NOMO-1 (cell line): ENCODE results near the gene GJC1.

Source experiments
- DNase-seq, 2 experiments: peaks; one replicate each; lab custom pipeline; 2025; ENCODE audit not compliant: unreplicated experiment in 2 of 2; lab: John Stamatoyannopoulos, UW

Gene GJC1

DNA sequence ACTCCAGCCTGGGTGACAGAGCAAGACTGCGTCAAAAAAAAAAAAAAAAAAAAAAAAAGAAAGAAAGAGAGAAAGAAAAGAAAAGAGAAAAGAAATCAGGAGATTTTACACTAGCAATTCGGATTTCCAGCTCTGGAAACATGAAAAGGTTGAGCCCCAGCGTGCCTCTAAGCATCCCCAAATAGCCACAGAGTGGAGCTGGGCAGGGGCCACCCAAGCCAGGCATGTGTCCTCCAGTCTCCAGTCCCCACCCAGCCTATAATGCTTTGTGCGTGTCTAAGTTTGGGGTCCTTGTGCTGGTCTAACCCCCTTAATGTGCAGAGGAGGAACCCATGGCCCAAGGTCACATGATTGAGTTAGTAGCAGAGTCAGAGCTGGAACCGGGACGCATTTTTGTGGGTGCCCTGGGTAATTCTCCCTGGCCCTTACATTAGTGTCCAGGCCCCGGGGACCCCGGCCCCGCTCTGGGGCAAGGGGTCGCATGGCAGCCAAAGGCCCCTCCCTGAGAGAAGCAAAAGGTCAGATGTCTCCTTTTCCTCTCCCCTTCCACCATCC lies 51.4 kb downstream of the GJC1 start:
- no peak for DNase-seq

DNA sequence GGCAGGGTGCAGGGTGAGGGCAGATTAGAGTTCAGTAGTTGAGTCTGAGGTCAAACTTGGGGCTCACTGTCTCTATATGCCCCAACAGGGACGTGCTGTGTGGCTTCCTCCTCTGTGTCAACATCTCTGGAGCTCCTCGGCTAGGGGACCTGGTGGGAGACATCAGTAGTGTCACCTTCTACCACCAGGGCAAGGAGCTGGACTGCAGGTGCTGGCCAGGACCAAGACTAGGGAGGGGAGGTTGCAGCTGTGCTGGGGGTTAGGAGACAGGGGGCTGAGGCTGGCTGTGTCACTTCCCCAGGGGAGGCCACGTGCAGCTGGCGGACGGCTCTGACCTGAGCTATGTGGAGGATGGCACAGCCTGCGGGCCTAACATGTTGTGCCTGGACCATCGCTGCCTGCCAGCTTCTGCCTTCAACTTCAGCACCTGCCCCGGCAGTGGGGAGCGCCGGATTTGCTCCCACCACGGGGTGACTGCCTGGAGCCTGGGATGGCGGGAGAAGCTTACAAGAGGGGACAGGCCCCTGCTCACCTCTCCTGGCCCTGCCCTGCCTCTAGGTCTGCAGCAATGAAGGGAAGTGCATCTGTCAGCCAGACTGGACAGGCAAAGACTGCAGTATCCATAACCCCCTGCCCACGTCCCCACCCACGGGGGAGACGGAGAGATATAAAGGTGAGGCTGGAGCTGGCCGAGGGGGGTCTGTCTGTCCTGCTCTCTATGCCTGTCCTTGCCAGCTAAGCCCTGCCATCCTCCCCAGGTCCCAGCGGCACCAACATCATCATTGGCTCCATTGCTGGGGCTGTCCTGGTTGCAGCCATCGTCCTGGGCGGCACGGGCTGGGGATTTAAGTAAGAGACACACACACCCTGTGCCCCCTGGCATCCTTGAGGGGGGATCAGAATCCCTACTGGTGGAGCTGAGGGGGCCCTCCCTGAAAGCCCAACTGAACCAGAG lies 52.4 kb downstream of the GJC1 start:
- no peak for DNase-seq

DNA sequence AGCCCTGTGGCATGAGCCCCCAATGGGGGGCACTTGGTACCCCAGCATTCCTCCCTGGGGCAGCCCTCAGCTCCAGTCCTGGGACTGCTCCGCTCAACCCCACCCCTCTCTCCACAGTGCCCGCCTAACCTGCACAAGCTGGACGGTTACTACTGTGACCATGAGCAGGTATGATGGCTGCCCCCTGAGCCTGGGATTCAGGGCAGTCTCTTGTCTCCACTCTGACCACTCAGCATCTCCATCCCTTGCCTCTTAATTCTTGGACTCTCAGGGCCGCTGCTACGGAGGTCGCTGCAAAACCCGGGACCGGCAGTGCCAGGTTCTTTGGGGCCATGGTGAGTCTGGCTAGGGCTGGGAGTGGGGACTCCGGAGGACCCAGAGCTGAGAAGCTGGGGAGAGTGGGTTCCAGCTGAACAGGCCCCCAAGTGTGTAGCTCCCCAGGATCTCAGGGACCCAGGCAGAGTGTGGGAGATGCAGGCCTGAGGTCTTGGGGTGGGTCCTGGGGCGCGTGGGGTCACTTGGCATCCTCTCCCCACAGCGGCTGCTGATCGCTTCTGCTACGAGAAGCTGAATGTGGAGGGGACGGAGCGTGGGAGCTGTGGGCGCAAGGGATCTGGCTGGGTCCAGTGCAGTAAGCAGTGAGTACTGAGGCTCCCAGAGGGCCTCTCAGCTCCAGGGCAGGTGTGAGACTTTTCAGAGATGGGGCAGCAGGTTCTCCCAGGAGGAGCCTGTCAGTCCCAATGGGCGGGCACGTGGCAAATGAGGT lies 53.3 kb downstream of the GJC1 start:
- DNase-seq, result no peak

DNA sequence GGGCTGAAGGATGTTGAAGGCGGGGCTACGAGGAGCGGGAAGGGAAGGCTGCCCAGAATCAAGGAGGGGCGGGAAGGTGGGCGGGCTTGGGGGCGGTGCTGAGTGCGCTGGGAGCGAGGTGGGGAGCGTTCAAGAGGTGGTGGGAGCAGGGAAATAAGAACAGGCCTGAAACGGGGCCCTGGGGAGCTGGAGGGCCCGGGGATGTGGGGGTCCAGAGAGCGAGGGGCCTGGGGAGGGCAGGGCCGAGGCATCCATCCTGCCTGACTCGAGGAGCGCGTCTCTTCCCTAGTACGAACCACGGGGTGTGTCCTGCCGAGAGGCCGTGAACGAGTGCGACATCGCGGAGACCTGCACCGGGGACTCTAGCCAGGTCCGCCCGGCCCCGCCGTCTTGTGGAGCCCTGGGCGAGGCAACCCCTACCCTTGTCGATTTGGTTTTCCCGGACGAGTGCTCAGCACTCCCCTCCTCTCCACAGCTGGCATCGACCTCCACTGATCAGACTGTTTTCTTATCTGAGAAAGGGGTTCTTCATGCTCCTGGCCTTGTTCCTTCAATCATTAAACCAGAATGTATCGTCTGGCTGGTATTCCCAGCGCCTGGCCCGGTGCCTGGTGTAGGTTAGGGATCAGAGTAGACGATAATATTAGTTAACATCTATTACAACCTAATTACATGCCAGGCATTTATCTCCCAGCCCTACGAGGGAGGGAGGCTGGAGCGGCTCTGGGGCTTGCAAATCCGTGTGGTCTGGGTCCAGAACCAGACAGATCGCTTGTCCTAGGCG lies 54.1 kb downstream of the GJC1 start:
- peak in 1 of 2 experiments; percentile 48 for DNase-seq

DNA sequence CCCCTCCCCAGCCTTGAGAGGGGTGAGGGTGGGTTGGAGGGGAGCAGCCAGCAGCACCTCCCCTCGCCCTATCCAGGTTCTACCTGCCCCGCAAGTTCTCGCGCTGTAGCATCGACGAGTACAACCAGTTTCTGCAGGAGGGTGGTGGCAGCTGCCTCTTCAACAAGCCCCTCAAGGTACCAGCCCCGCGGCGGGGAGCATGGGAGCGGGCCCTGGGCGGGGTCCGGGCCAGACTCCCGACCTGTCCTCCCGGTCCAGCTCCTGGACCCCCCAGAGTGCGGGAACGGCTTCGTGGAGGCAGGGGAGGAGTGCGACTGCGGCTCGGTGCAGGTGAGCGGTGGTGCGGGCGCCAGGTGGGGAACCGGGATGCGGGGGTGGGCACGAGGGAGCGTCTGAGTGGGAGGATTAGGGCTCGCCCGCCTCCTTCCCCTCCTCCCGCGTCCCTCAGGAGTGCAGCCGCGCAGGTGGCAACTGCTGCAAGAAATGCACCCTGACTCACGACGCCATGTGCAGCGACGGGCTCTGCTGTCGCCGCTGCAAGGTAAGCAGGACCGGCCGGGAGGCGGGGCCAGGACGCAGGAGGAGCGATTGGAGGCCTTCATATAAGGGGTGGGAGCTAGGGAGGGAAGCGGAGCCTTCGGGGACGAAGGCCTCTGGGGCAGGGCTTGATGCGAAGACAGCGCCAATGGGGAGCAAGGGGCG lies 54.8 kb downstream of the GJC1 start:
- peak; percentile 93 to 96 for DNase-seq

DNA sequence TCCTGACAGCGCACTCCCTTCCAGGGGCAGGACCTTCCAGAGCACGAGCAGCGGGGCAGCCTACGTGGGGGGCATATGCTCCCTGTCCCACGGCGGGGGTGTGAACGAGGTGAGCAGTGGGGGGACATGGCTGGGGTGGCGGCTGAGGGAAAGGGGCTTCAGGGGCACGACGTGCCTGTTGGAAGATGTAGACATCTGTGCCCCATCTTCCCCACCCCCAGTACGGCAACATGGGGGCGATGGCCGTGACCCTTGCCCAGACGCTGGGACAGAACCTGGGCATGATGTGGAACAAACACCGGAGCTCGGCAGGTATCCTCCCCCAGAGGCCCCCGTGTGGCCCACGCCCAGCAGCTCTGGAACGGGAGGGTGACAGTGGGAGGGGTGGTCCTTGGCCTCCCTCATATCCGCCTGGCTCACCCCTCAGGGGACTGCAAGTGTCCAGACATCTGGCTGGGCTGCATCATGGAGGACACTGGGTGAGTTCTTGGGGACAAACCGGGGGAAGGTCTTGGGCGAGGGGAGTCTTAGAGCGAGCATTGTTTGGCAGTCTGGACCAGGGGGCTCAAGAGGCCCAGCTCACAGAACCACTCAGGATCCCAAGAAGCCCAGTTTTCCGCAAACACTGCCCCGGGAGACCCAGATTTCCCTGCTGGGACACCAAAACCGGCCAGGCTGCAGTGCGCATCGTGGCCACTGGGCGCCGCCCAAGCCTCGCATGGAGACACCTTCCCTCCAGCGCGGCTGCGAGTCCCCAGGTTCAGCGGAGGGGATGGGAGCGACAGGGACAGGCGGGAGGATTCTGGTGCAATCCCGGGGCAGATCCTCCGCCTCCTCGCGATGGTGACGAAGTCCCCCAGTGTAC lies 55.6 kb downstream of the GJC1 start:
- DNase-seq, result peak; percentile 66 to 67

DNA sequence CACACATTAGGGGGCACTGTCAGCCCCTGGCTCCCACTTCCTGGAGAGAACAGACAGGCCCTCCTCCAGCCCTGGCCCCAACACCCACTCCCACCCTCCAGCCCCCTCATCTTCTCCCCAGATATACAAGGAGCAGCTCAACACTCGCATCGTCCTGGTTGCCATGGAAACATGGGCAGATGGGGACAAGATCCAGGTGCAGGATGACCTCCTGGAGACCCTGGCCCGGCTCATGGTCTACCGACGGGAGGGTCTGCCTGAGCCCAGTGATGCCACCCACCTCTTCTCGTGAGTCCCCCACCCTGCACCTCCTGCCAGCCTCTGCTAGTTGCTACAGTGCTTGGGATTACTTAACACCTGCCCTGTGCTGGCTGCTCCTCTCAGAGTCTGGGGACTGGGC lies 56.9 kb downstream of the GJC1 start:
- DNase-seq, result no peak

DNA sequence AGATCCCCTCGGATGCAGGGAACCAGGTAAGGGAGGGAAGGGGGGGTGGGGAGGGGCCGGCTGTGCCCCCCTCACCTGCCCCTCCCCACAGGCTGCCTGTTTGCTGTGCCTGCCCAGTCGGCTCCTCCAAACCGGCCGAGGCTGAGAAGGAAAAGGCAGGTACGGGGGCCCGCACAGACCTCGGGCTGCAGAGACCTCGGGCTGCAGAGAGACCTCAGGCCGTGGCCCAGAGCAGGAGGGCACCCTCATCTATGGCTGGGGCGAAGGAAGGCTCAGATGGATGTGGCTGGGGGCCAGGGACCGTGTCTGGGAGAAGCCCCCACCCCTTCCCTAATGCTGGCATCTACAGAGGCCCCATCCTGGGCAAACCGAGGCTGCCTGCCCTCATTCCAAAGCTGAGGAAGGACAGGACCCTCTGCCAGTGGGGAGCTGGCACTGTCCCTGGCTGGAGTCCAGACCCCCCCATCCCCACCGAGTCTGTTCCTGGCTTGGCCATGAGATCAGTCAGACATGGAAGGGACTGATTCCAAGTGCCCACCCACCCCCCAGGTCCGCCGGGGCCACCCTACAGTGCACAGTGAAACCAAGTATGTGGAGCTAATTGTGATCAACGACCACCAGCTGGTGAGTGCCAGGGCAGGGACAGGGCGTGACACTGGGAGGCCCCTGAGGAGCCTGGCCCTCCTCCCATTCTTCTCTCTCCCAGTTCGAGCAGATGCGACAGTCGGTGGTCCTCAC lies 57.6 kb downstream of the GJC1 start:
- DNase-seq, result no peak

DNA sequence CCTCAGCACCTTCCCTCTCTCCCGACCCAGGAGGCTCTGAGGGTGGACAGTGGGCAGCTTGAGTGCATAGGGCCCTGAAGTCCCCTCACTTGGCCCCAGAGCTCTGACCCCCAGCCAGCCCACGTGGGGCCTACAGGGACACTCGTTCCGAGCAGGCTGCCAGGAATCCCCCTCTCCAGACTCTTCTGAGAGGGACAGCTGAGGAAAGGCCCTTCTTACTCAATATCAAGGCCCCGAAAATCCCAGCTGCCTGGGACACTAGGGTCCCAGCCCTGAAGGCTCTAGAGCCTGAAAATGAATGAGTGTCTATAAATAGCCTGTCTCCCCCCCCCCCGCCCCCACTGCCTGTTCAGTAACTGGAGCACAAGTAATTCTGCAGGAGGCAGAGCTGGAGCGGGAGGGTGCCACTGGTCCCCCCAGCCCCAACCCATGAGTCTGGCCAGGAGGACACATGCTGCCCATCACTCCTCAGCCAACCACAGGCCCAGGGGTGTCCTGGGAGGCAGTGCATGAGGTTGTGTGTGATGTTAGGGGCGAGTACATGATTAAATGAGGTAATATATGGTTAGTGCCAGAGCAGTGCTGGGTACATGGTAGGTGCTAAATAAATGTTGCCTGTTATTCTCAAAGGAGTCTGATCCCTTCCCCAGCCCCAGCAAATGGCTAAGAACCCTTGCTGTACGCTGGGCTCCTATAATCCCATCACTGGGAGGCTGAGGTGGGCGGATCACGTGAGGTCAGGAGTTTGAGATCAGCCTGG lies 59.7 kb downstream of the GJC1 start:
- no peak for DNase-seq

DNA sequence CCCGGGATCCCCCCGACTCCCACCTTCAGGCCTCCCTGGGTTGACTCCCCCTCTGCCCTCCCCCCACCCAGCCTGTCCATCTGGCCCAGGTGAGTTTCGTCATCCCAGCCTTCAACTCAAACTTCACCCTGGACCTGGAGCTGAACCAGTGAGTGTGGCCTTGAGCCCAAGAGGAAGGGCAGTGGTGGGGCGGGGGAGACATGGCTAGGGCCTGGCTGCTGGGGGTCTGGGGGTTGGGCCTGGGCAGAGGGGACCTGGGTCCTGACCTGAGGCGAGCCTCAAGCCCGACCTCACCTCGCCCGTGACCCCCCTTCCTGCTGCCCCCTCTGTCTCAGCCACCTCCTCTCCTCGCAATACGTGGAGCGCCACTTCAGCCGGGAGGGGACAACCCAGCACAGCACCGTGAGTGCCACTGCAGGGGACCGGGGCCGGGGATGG lies 60.4 kb downstream of the GJC1 start:
- DNase-seq, result no peak

DNA sequence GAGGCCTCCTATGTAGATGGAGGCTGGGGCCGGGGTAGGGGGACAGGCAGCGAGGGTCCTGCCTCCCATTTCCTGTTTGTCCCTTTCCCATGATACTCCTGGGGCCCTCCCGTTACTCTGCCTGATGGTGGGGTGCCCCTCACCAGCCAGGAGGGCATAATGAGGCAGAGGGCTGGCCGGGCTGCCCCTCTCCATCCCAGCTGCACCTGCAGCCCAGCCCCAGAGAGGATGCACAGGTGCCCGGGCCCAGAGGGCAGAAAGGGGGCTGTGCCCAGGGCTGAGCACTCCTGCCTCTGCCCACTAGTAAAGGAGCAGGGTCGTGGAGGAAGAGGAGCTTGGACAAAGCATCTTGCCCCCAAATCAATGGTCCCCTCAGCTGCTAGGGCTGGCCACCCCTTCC lies 60.9 kb downstream of the GJC1 start:
- DNase-seq, result no peak

DNA sequence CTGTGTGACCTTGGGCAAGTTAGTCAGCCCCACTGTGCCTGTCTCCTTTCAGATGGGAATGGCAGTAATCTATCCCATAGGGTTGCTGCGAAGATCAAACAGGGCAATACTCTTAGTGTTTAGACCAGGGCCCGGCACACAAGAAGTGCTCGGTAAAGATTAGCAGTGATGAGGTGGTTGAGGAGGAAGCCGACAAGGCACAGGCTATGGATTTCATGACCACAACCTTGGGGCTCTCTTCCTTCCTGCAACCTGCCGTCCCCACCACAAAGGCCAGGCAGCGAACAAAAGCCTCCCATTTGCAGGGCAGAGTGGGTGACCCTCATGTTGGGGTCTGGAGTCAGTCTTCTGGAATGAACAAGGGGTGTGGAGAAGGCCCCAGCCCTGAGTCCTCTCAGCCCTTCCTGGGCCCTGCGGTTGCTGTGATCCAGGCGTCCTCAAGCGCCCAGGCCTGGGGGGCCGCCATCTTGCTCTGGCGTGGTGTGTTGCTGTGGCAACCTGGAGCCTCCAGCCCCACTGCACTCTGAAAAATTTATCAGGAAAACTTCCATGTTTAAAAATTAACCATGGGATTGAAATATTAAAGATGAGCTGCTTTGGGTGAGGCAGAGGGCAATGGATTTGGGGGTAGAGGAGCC lies 61.5 kb downstream of the GJC1 start:
- DNase-seq, result peak in 1 of 2 experiments; percentile 20

DNA sequence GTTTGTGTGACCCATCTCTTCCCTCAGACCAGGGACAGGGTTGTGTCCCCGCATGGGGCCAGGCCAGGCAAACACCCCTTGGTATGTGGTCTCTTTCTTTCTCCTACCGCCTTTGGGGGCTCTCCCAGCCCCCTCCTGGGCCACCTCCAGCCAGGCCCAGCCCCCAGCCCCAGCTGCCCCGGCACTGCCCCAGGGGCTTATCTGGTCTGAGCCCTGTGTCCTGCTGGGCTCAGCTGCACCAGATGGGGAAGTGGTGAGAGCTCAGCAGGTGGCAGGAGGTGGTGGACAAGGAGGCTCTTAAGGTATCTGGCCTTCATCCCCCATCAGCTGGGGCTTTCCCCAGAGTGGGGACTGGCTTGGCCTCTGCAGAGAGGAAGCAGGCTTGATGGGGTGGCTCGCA lies 62.6 kb downstream of the GJC1 start:
- peak in 1 of 2 experiments; percentile 8 for DNase-seq

DNA sequence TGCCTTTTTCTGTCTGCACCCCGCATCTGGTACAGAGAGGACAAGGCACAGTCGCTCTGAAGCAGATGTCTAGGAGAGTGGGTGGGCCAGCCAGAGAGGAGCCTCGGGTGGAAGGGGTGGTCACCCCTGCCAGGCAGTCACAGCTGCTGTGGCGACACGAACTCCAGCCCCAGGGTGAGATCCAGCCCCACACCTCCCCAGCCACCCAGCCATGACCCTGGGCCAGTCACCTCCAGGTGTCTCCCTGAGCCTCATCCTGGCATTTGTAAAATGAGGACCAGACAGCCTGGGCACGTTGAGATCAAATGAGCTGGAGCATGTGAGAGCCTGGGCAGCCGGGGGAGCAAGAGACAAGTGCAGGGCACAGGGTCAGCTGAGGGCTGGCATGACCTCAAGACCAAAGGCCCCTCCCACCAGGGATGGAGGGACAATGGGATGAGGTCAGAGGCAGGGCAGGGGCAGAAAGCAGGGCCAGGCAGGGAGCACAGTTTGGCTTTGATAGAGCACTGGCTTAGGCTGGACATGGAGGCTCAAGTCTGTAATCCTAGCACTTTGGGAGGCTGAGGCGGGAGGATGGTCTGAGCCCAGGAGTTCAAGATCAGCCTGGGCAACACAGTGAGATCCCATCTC lies 63.6 kb downstream of the GJC1 start:
- no peak for DNase-seq

DNA sequence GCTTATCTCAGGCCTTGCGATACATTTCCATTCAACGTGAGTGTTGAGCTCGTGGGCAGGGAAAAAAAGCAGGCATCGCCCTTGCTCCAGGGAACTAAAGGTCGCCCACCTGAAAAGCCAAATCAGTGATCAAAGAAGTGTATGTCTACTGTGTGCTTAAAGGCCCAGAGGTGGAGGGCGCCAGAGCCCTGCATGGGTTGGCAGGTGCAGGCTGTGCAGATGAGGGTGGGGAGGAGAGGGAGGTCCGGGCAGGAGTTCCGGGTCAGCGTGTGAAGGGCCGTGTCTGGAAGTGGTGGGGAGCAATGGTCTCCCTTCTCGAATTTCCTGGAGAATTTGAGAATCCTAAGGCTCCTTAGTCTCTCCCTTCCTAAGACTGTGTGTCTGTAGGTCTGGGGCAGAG lies 64.1 kb downstream of the GJC1 start:
- DNase-seq, result no peak

DNA sequence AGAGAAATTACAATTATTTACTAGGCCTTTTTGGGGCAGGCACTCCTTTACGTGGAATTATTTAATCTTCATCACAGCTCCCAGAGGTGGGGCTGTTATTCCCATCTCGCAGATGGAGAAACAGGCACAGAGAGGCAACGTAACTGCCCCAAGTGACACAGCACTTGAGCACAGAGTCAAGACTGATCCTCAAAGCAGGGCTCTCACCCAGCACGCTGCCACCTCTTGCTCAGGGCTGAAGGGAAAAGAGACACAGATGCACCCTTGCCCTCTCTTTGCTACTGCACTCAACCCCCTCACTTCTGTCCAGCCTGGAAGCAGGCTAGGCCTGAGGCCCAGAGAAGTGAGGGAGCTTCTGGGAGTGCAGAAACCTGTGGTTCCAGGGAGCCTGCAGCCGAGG lies 66.9 kb downstream of the GJC1 start:
- no peak for DNase-seq
